HCT116 (cell line): ENCODE measurements around the gene EPHA3. TPM values are rescaled to one million over a fixed set of nuclear protein-coding genes. Genes with fewer than 3 reads are reported as not detected.

ENCODE experiments used
- ATAC-seq: fragments of 200-7000 bp; cut with Tn5 transposase; 2 replicates; pipeline ENCODE4 v1.9.1; 2020; ENCODE audit warnings: mild to moderate bottlenecking, moderate library complexity
- BruUV-seq: library from RNA; stranded (reverse); fragments of 400-500 nt; replicated peaks from 2 replicates; lab custom pipeline; 2021; lab: Mats Ljungman, UMichigan
- CTCF ChIA-PET: fragments of 300-600 bp; sonication (Branson Sonifier 250); formaldehyde crosslinking; loops from one replicate; lab custom pipeline; 2021; ENCODE audit warnings: antibody characterized with exemption; lab: Charles Lee
- POLR2A ChIA-PET: fragments of 300-600, 350-600 bp; sonication (Branson Sonifier 250); formaldehyde crosslinking; loops from one replicate; lab custom pipeline; 2021; ENCODE audit warnings: antibody characterized with exemption; lab: Charles Lee
- RAD21 ChIA-PET, 2 experiments: fragments of 300-600 bp; sonication (Branson Sonifier 250); formaldehyde crosslinking; loops; one replicate each; lab custom pipeline; 2023; ENCODE audit warnings: low total read pairs in 2 of 2; ENCODE audit not compliant: uncharacterized antibody in 2 of 2, unreplicated experiment in 2 of 2, low non-redundant PET in 1 of 2; lab: Charles Lee
- DNase-seq: peaks from one replicate; pipeline ENCODE4 v3.0.0-alpha.2; 2010; ENCODE audit warnings: low read depth, low spot score
- H2AFZ ChIP-seq: fragments of 200-600 bp; shearing (Covaris generic), sonication (generic); 2 replicates; pipeline ENCODE4 v1.6.1; 2017; ENCODE audit warnings: low read depth, mixed run types, mixed read lengths, antibody characterized with exemption, low read length; ENCODE audit not compliant: poor library complexity, severe bottlenecking
- H3K27ac ChIP-seq: 2 replicates; pipeline ENCODE4 v1.5.1; 2012; ENCODE audit warnings: low read depth, low read length
- H3K27me3 ChIP-seq: fragments of 200-600 bp; sonication (generic); 2 replicates; pipeline ENCODE4 v1.6.1; 2016; ENCODE audit warnings: mixed run types, low read length, mixed read lengths; ENCODE audit not compliant: insufficient read depth
- H3K36me3 ChIP-seq, 2 experiments: fragments of 200-500 bp in 1 of 2; fragments of 200-600 bp in 1 of 2; sonication (Bioruptor generic) in 1 of 2; sonication (generic) in 1 of 2; 2 replicates each; pipeline versions ENCODE4 v1.5.1 to v1.6.1; 2014 to 2016; ENCODE audit warnings: low read length in 2 of 2, inconsistent platforms in 1 of 2, mixed read lengths in 1 of 2, mixed run types in 1 of 2; ENCODE audit not compliant: insufficient read depth in 2 of 2, control insufficient read depth in 1 of 2
- H3K4me1 ChIP-seq, 2 experiments: fragments of 200-600 bp in 1 of 2; sonication (generic) in 1 of 2; 2 replicates each; pipeline versions ENCODE4 v1.5.1 to v1.6.1; 2012 to 2017; ENCODE audit warnings: low read length in 2 of 2, inconsistent platforms in 1 of 2, mild to moderate bottlenecking in 1 of 2, mixed read lengths in 1 of 2, mixed run types in 1 of 2, moderate library complexity in 1 of 2; ENCODE audit not compliant: insufficient read depth in 2 of 2, control insufficient read depth in 1 of 2
- H3K4me2 ChIP-seq: fragments of 200-600 bp; sonication (generic); 2 replicates; pipeline ENCODE4 v1.6.1; 2017; ENCODE audit warnings: mixed run types, low read length, mixed read lengths
- H3K4me3 ChIP-seq, 2 experiments: fragments of 200-600 bp in 1 of 2; sonication (generic) in 1 of 2; replicated peaks in 1 of 2; 2 replicates each; pipeline ENCODE4 v1.5.1; 2011 to 2016; ENCODE audit warnings: low read length in 2 of 2, control low read depth in 1 of 2, low read depth in 1 of 2, mild to moderate bottlenecking in 1 of 2, mixed read lengths in 1 of 2, mixed run types in 1 of 2
- H3K79me2 ChIP-seq: fragments of 200-600 bp; sonication (generic); 2 replicates; pipeline ENCODE4 v1.6.1; 2017; ENCODE audit warnings: mild to moderate bottlenecking, mixed run types, low read length, moderate library complexity, mixed read lengths; ENCODE audit not compliant: insufficient read depth
- H3K9ac ChIP-seq: fragments of 200-600 bp; sonication (generic); 2 replicates; pipeline ENCODE4 v1.6.1; 2016; ENCODE audit warnings: low read length, mixed read lengths
- H3K9me2 ChIP-seq: fragments of 200-600 bp; sonication (generic), shearing (Covaris generic); 2 replicates; pipeline ENCODE4 v1.6.1; 2017; ENCODE audit warnings: mixed run types, mild to moderate bottlenecking, moderate library complexity; ENCODE audit not compliant: insufficient read depth
- H3K9me3 ChIP-seq, 2 experiments: fragments of 200-500 bp in 1 of 2; fragments of 200-600 bp in 1 of 2; sonication (Bioruptor generic) in 1 of 2; sonication (generic) in 1 of 2; 2 replicates each; pipeline ENCODE4 v1.6.1; 2014 to 2017; ENCODE audit warnings: low read length in 2 of 2, mixed read lengths in 2 of 2, inconsistent platforms in 1 of 2, low read depth in 1 of 2, mild to moderate bottlenecking in 1 of 2, mixed run types in 1 of 2, moderate library complexity in 1 of 2; ENCODE audit not compliant: control insufficient read depth in 1 of 2, insufficient read depth in 1 of 2
- H4K20me1 ChIP-seq: fragments of 200-600 bp; sonication (generic), shearing (Covaris generic); 2 replicates; pipeline ENCODE4 v1.6.1; 2017; ENCODE audit warnings: mixed run types, mild to moderate bottlenecking, moderate library complexity; ENCODE audit not compliant: insufficient read depth
- EZH2 ChIP-seq: fragments of 200-600 bp; sonication (generic); IDR thresholded peaks from 2 replicates; pipeline ENCODE4 v1.6.1; 2017; ENCODE audit warnings: antibody characterized with exemption, mixed run types
- SIN3A ChIP-seq: IDR thresholded peaks from 2 replicates; pipeline ENCODE4 v1.6.1; 2012; ENCODE audit warnings: low read depth
- SP1 ChIP-seq: IDR thresholded peaks from 2 replicates; pipeline ENCODE4 v1.6.1; 2012; ENCODE audit warnings: low read depth
- SRF ChIP-seq: IDR thresholded peaks from 2 replicates; pipeline ENCODE4 v1.6.1; 2012; ENCODE audit warnings: low read depth
- YY1 ChIP-seq: IDR thresholded peaks from 2 replicates; pipeline ENCODE4 v1.6.1; 2011; ENCODE audit warnings: low read length, low read depth, moderate library complexity, mild to moderate bottlenecking; ENCODE audit not compliant: insufficient replicate concordance; ENCODE audit errors: extremely low read depth
- ZFX ChIP-seq: fragments of 450-650 bp; IDR thresholded peaks from 2 replicates; pipeline ENCODE4 v1.6.1; 2017
- intact Hi-C: fragments of 100-400 bp; cut with micrococcal nuclease; formaldehyde crosslinking; loops from 2 replicates; pipeline ENCODE4 v1.10.0; 2022
- total RNA-seq: library from RNA; stranded (reverse); gene quantifications from one replicate; pipeline ENCODE4 v1.2.1, GENCODE V29; 2021; ENCODE audit not compliant: unreplicated experiment
- TF ChIP-seq, protein P1 (sequence below): IDR thresholded peaks from 2 replicates; pipeline ENCODE4 v1.6.1; 2011; ENCODE audit warnings: mild to moderate bottlenecking, low read length, moderate library complexity; ENCODE audit not compliant: insufficient replicate concordance; ENCODE audit errors: extremely low read depth
- TF ChIP-seq, protein P2 (sequence below): IDR thresholded peaks from 2 replicates; pipeline ENCODE4 v1.6.1; 2012
- TF ChIP-seq, protein P3 (sequence below): IDR thresholded peaks from 2 replicates; pipeline ENCODE4 v1.6.1; 2012; ENCODE audit warnings: low read depth

Gene EPHA3
- total RNA-seq, 1 experiment from 2014 or later: not detected

DNA sequence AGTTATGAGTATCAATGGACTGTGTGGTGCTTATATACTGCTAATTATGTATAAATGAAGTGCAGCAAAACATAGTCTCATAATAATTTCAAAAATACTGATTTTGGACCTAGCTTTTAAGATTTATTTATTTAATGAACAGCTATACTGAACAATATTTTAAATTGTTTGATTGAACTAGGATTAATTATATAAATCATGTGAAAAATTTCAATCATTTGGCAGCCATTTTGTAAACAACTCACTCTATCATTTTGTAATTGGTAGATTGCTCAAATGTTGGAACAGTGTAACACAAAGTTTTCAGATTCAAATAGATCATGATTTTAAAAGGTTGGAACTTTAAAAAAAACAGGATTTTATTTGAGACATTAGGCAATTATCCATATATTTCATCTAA lies 47.0 kb downstream of the EPHA3 start (continued):
- TF ChIP-seq, protein P1, sequence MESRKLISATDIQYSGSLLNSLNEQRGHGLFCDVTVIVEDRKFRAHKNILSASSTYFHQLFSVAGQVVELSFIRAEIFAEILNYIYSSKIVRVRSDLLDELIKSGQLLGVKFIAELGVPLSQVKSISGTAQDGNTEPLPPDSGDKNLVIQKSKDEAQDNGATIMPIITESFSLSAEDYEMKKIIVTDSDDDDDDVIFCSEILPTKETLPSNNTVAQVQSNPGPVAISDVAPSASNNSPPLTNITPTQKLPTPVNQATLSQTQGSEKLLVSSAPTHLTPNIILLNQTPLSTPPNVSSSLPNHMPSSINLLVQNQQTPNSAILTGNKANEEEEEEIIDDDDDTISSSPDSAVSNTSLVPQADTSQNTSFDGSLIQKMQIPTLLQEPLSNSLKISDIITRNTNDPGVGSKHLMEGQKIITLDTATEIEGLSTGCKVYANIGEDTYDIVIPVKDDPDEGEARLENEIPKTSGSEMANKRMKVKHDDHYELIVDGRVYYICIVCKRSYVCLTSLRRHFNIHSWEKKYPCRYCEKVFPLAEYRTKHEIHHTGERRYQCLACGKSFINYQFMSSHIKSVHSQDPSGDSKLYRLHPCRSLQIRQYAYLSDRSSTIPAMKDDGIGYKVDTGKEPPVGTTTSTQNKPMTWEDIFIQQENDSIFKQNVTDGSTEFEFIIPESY: no peak
- TF ChIP-seq, all 23 proteins: peak for 0

DNA sequence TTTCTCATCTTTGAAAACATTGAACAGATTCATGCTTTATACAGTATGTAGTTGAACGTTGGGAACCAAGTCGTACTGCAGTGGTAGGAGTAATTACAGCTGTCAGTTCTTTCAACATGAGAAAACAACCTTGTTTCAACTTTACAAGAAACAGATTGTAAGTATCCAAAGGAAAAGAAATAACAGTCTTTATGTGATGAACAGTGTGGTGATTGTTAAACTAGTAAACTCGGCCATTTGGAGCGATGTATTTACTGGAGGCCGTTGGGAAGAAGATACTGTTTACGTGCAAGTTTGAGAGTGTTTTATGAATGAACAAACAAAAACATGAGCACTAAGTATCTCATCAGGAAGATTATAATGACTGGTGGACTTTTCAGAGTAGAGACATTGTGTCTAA lies 48.4 kb downstream of the EPHA3 start:
- Histone ChIP-seq H3K79me2 (no peaks in the 10 kb centered on the region), H3K27ac (no peak overlapping the region), H3K9me3 (peaks cover 0 to 14% of the 10 kb centered on the region in 2 experiments), H3K9me2 (no peaks in the 10 kb centered on the region), H3K4me3 (no peak overlapping the region), H4K20me1 (no peaks in the 10 kb centered on the region), H3K9ac (no peak overlapping the region), H3K27me3 (no peaks in the 10 kb centered on the region), H3K36me3 (no peaks in the 10 kb centered on the region), H2AFZ (no peak overlapping the region), H3K4me2 (no peak overlapping the region), H3K4me1 (no peaks in the 10 kb centered on the region)
- no TSS peak for BruUV-seq
- RAD21 ChIA-PET: no interaction called here
- ATAC-seq (no peak), DNase-seq (no peak)
- POLR2A ChIA-PET: no interaction called here
- CTCF ChIA-PET: no interaction called here
- intact Hi-C loops: no loop called here
- TF ChIP-seq EZH2 (no peak), SP1 (no peak)
- TF ChIP-seq, protein P2, sequence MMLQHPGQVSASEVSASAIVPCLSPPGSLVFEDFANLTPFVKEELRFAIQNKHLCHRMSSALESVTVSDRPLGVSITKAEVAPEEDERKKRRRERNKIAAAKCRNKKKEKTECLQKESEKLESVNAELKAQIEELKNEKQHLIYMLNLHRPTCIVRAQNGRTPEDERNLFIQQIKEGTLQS: no peak

DNA sequence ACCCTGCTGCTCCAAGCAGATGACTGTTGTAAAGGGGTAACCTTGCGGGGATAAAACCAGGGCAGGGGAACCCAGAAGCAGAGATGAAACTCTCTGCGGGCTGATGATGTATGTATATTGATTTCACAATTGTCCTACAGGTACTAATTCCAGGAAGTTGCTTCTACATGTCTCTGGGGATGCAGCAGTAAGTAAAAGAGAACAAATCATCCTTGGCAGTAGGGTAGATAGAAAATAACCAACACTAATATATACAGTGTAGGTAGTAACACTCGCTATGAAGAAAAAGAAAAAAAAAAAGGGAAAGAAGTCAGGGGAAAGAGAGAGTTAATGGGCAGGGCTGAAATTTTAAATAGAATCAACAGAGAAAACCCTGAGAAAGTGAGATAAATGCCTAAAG lies 50.2 kb downstream of the EPHA3 start:
- H3K36me3 ChIP-seq: no peaks in the 10 kb centered on the region
- no peak overlapping the region for H3K4me3 ChIP-seq
- H3K27me3 ChIP-seq: no peaks in the 10 kb centered on the region
- H3K9me3 ChIP-seq: peaks cover under 1 to 14% of the 10 kb centered on the region in 2 experiments; a peak in 3 of 4 replicates
- H2AFZ ChIP-seq: no peak overlapping the region
- no peaks in the 10 kb centered on the region for H3K9me2 ChIP-seq
- no peaks in the 10 kb centered on the region for H3K79me2 ChIP-seq
- H3K4me2 ChIP-seq: no peak overlapping the region
- ChIA-PET RAD21 (no interaction called here), CTCF (no interaction called here), POLR2A (no interaction called here)
- no peak for DNase-seq
- BruUV-seq: no TSS peak
- no peak overlapping the region for H3K9ac ChIP-seq
- H4K20me1 ChIP-seq: no peaks in the 10 kb centered on the region
- intact Hi-C loops: no loop called here
- no peak for TF ChIP-seq YY1
- no peak for TF ChIP-seq SRF
- TF ChIP-seq SIN3A: no peak
- TF ChIP-seq, protein P3, sequence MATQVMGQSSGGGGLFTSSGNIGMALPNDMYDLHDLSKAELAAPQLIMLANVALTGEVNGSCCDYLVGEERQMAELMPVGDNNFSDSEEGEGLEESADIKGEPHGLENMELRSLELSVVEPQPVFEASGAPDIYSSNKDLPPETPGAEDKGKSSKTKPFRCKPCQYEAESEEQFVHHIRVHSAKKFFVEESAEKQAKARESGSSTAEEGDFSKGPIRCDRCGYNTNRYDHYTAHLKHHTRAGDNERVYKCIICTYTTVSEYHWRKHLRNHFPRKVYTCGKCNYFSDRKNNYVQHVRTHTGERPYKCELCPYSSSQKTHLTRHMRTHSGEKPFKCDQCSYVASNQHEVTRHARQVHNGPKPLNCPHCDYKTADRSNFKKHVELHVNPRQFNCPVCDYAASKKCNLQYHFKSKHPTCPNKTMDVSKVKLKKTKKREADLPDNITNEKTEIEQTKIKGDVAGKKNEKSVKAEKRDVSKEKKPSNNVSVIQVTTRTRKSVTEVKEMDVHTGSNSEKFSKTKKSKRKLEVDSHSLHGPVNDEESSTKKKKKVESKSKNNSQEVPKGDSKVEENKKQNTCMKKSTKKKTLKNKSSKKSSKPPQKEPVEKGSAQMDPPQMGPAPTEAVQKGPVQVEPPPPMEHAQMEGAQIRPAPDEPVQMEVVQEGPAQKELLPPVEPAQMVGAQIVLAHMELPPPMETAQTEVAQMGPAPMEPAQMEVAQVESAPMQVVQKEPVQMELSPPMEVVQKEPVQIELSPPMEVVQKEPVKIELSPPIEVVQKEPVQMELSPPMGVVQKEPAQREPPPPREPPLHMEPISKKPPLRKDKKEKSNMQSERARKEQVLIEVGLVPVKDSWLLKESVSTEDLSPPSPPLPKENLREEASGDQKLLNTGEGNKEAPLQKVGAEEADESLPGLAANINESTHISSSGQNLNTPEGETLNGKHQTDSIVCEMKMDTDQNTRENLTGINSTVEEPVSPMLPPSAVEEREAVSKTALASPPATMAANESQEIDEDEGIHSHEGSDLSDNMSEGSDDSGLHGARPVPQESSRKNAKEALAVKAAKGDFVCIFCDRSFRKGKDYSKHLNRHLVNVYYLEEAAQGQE: no peak
- no peak for TF ChIP-seq ZFX
- TF ChIP-seq, all 23 proteins: peak for 0
- Histone ChIP-seq H3K4me1 (no peaks in the 10 kb centered on the region), H3K27ac (no peak overlapping the region)
- no peak for ATAC-seq
